ENCODE results near the gene FEM1B.

Gene FEM1B

DNA sequence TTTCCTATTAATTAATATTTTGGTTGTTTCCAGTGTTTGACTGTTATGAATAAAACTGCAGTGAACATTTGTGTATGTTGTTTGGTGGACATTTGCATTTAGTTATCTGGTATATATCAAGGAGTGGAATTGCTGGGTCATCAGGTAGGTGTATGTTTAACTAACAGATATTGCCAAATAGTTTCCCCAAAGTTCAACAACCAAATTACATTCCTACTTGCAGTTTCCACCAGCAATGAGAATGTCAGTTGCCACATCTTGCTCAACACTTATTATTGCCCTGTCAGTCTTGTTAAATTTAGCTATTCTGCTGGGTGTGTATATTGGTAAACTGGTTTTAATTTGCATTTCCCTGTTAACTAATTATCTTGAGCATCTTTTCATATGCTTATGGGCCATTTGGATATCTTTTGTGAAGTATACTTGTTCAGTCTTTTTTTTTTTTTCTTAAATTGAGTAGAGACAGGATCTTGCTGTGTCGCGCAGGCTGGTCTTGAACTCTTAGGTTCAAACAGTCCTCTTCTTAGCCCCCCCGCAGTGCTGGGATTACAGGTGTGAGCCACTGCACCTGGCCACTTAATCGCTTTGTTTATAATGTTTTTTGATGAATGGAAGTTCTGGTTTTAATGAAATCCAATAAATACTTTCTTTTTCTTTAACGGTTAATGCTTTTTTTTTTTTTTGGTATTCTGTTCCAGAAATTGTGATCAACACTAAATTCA, 7.9 kb downstream of the FEM1B start:
- peak in 2 of 4 experiments; percentile 71 to 75 for DNase-seq

DNA sequence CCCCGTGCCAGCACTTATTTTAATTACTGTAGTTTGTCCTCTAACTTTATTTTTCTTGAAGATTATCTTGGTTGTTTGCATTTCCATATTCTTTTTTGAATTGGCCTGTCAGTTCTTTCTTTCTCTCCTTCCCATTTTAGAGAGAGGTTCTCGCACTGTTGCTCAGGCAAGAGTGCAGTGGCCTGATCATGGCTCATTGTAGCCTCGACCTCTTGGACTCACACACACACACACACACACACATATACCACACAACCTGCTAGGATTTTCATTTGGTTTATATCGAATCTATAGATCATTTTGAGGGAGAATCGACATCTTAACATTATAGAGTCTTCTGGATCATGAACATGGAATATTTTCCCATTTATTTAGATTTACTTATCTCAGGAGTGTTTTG, 8.7 kb downstream of the FEM1B start:
- no peak for DNase-seq

DNA sequence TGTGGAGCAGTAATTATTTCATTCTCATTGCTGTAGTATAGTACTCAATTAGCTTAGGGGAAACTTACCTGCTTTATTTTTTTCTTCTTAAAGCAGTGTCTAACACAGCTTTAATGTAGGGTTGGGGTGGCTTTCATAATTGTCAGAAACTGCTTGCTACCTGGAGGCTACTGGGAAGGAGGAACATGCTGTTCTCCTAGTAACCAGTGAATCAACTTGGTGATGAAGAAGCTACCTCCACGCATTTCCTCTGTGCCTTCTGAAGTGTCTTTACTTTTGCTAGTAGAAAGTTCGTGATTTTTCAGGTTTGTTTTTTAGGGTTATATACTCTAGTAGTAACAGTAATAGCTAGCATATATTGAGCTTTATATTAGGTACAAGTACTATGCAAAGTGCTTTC, 11.5 kb downstream of the FEM1B start:
- DNase-seq, result no peak

GRCh38 chr15:68289621-68290352, 12.2 kb downstream of the FEM1B start:
- DNase-seq, result no peak

GRCh38 chr15:68290715-68291114, 13.2 kb downstream of the FEM1B start:
- DNase-seq, result no peak

DNA sequence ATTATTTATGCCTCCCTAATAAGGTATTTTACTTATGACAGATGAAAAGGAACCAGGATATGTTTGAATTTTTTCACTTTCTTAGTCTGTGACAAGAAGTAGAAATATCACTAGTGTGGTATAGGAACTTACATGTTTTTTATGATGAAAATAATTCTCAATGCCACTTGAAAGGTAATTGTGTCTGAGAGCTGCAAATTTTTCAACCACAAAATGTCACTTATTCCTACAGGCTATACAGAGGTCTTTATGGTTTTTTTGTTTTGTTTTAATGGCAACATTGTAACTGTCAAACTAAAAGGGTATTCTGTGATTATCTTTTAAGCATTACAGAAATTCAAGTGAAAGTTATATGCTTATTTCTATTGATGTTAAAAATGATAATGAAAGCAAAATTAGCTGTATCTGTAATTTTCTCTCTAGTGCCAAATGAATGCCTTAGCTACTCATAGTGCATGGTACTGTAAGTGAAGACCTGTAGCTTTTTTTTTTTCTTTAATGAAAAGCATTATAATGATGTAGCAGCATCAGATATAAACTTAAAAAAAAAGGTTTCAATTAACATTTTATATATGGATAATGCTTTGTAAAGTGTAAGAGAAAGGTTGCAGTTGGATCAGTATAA, 14.7 kb downstream of the FEM1B start:
- DNase-seq, result no peak

- no peak for DNase-seq
Observed at GRCh38 chr15:68292967-68293366, 15.4 kb downstream of the FEM1B start.

GRCh38 chr15:68295014-68295805, 17.7 kb downstream of the FEM1B start:
- DNase-seq, result no peak

DNA sequence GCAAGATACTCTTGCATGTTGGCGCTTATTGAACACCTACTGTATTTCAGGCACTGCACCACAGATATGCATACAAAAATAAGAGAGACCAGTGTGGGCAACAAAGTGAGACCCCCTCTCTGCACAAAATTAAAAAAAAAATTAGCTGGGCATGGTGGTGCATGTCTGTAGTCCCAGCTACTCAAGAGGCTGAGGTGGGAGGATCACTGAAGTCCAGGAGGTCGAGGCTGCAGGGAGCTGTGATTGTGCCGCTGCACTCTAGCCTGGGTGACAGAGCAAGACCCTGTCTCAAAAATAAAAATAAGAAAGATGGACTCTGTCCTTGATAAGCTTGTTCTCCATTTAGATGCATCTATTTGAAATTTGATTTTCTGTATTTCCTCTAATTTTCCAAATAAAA, 20.8 kb downstream of the FEM1B start:
- no peak for DNase-seq

GRCh38 chr15:68298882-68299381, 21.4 kb downstream of the FEM1B start:
- peak; percentile 46 to 68 (median 54) for DNase-seq

- DNase-seq, result no peak
Observed at GRCh38 chr15:68299436-68299835, 21.9 kb downstream of the FEM1B start.

DNA sequence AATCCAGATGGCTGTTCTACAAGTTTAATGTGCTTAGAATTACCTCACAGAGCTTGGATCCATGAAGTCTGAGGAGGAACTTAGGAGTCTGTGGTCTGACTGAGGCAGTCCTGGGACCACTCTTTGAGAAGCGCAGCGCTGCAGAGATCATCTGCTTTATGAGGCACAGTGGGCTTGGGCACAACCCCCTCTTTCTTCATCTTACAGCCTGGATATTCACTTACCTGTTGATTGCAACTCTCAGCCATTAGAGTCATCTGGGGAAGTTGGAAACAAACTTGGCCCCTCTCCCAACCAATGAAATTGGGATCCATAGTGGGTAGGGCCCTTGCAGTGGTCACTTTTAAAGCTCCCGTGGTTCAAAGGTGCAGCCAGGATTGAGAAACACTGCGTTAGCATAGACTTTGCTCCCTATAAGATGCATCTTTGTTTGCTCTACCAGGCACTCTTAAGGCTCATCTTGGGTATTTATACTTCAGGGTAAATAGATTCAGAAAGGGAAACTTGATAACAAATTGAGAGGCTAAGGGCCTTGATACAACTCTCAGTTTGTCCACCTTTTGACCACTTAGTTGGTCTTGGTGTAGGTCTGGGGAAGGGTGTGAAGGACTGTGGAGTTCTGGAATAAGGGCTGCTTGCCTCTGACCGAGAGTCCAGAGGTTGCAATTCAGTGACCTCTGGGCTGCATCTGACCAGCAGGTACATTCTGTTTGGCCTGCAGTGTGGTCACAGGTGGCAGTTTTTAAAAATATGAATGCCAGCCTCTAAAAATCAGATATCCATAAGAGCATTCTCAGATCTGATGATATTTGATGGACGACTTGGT, 22.8 kb downstream of the FEM1B start:
- no peak for DNase-seq

GRCh38 chr15:68301301-68301700, 23.8 kb downstream of the FEM1B start:
- peak; percentile 54 to 77 (median 72) for DNase-seq

DNA sequence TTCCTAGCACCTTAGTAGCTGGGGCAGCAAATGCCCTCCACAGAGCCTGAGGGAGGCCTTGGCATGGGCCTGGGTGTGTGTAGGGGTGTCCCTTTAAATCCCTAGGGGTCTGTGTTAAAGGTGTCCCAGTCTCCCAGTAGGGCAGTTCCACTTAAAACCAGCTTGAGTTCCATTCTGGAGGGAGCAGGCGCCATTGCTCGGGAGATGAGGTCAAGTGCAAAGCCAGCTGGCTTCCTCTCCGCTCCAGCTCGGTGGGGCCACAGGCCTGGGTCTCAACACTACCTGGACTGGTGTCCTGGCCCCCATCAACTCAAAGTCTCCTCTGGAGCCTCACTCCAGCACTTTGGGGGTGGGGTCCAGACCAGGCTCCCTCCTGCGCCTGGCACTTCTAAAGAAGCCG, 25.2 kb downstream of the FEM1B start:
- DNase-seq, result no peak

GRCh38 chr15:68303134-68303533, 25.6 kb downstream of the FEM1B start:
- DNase-seq, result no peak

GRCh38 chr15:68303560-68304436, 26.3 kb downstream of the FEM1B start:
- DNase-seq, result peak; percentile 69 to 86 (median 78)

GRCh38 chr15:68304589-68305337, 27.2 kb downstream of the FEM1B start:
- DNase-seq, result no peak

DNA sequence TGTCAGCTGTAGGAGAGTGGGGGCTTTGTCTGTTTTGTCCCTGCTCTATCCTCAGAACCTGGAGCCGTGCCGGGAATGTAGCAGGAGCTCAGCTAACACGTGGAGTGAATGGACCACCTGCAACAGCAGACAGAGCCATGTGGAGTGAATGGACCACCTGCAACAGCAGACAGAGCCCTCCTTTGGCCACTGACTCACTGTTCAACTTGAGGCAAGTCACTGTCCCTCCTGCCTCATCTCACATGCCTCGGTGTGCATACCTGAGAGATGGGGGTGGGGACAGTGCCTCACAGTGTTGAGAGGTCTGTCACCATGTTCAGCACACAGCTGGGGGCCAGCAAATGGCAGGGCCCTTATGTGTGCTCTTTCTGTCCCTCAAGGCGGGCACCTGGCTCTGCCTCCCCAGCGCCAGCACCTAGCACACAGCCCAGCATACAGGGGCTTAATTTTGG, 27.9 kb downstream of the FEM1B start:
- DNase-seq, result no peak

GRCh38 chr15:68307131-68307928, 29.8 kb downstream of the FEM1B start:
- DNase-seq, result no peak
